Activated B cell treated with CpG ODN at 0.5 μM for 24 hours (primary cell): ENCODE results near the gene HSFX3. TPM values are rescaled to one million over a fixed set of nuclear protein-coding genes. Genes with fewer than 3 reads are reported as not detected.
"Not testable (repeated sequence)": the region's sequence is repeated elsewhere in the genome, so short reads cannot be mapped to it uniquely, and the experiment has no call there.

Experiments used
- ATAC-seq: fragments of 200-7000 bp; cut with Tn5 transposase; one replicate; pipeline ENCODE4 v1.10.0; 2021; ENCODE audit warnings: low read depth, mild to moderate bottlenecking, moderate library complexity
- CTCF ChIA-PET: fragments of 350-600 bp; sonication (Branson Sonifier 250); formaldehyde crosslinking; loops from one replicate; lab custom pipeline; 2021; ENCODE audit warnings: antibody characterized with exemption; lab: Charles Lee
- POLR2A ChIA-PET: fragments of 350-600 bp; sonication (Branson Sonifier 250); formaldehyde crosslinking; loops from one replicate; lab custom pipeline; 2021; ENCODE audit warnings: antibody characterized with exemption; lab: Charles Lee
- DNase-seq: peaks from one replicate; pipeline ENCODE4 v3.0.0; 2022
- H3K27ac Mint-ChIP-seq: one replicate; pipeline ENCODE4 v1.8.0; 2020; ENCODE audit warnings: mixed read lengths
- H3K27me3 Mint-ChIP-seq: one replicate; pipeline ENCODE4 v1.8.0; 2021; ENCODE audit warnings: mixed read lengths
- H3K36me3 Mint-ChIP-seq: one replicate; pipeline ENCODE4 v1.8.0; 2021; ENCODE audit warnings: low read depth, mixed read lengths
- H3K4me1 Mint-ChIP-seq: one replicate; pipeline ENCODE4 v1.8.0; 2021; ENCODE audit warnings: mixed read lengths
- H3K4me3 Mint-ChIP-seq: one replicate; pipeline ENCODE4 v1.8.0; 2020; ENCODE audit warnings: mild to moderate bottlenecking, mixed read lengths
- H3K9me3 Mint-ChIP-seq: one replicate; pipeline ENCODE4 v1.8.0; 2020; ENCODE audit warnings: mixed read lengths
- CTCF ChIP-seq: fragments of 200-600 bp; IDR thresholded peaks from one replicate; pipeline ENCODE4 v1.8.0; 2022; ENCODE audit warnings: antibody characterized with exemption, mild to moderate bottlenecking
- intact Hi-C: fragments of 100-400 bp; cut with micrococcal nuclease; formaldehyde crosslinking; loops from one replicate; pipeline ENCODE4 v1.15.1; 2024
- total RNA-seq: library from RNA; stranded (reverse); gene quantifications from 2 replicates; pipeline ENCODE4 v1.2.3, GENCODE V29; 2022

The HSFX3 gene
- total RNA-seq, 1 donor from 2014 or later, result not detected

GRCh38 chrX:149533999-149534398 is 15.7 kb downstream of the HSFX3 start:
- H3K27me3 Mint-ChIP-seq, DNase-seq, ATAC-seq, intact Hi-C loops, H3K4me3 Mint-ChIP-seq, H3K27ac Mint-ChIP-seq, POLR2A ChIA-PET, CTCF ChIA-PET, H3K9me3 Mint-ChIP-seq: not testable (repeated sequence)
- Mint-ChIP-seq H3K36me3 (peaks cover 13% of the 10 kb centered on the region), H3K4me1 (peaks cover 18% of the 10 kb centered on the region)

DNA sequence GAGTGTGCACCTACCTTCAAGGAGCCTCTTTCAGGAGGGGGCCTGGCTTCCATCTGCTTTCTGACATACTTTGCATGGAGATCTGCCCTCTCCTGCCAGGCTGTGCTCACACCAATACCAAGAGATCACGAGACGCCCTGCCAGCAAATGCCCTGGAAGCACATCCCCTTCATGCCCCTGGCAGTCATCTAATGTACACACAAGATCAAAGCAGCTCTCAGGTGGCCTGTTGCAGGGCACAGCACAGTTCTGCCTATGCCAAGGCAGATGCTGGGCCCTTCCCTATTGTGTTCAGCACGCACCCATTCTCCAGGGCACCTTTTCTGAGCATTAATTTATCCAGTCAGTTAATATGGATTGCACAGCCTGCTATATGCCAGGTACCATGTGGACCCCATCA is 16.9 kb downstream of the HSFX3 start:
- DNase-seq, CTCF ChIA-PET, ATAC-seq, POLR2A ChIA-PET, intact Hi-C loops, H3K27ac Mint-ChIP-seq, H3K27me3 Mint-ChIP-seq, H3K9me3 Mint-ChIP-seq, H3K4me3 Mint-ChIP-seq: not testable (repeated sequence)
- H3K36me3 Mint-ChIP-seq, result peaks cover 13% of the 10 kb centered on the region
- peaks cover 12% of the 10 kb centered on the region for H3K4me1 Mint-ChIP-seq

GRCh38 chrX:149531599-149531998 is 18.1 kb downstream of the HSFX3 start:
- Mint-ChIP-seq H3K4me3 (no peak overlapping the region), H3K9me3 (no peaks in the 10 kb centered on the region), H3K27me3 (no peaks in the 10 kb centered on the region), H3K27ac (peak overlapping the region; percentile 76), H3K4me1 (peaks cover 15% of the 10 kb centered on the region), H3K36me3 (peaks cover 13% of the 10 kb centered on the region)
- ChIA-PET CTCF (no interaction called here), POLR2A (interaction anchor here (0.6 to 2.7 kb wide), 4 partner anchors 8 to 1161 kb away, joined by 4 to 26 read pairs (median 6); partner anchors contain the start of genes EOLA1, IDS and MTM1)
- DNase-seq, result no peak
- intact Hi-C loops, result no loop called here
- no peak for TF ChIP-seq CTCF
- peak; percentile 75 for ATAC-seq

DNA sequence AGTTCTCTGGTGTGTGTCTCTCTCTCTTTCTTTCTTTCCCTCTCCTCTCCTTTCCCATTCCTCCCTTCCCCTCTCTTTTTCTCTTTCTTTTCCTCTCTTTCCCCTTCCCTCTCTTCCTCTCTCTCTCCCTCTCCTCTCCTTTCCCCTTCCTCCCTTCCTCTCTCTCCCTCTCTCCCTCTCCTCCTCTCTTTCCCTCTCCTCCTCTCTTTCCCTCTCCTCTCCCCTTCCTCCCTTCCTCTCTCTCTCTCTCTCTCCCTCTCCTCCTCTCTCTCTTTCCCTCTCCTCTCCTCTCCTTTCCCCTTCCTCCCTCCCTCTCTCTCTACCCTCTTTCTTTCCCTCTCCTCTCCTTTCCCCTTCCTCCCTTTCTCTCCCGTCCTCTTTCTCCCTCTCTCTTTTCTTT is 21.3 kb downstream of the HSFX3 start:
- no peak for TF ChIP-seq CTCF
- no peak overlapping the region for H3K27ac Mint-ChIP-seq
- H3K4me3 Mint-ChIP-seq, result no peak overlapping the region
- no peaks in the 10 kb centered on the region for H3K9me3 Mint-ChIP-seq
- peaks cover 22% of the 10 kb centered on the region for H3K4me1 Mint-ChIP-seq
- ChIA-PET POLR2A (interaction anchor here (1.0 kb wide), 2 partner anchors 13 to 24 kb away, joined by 8 to 9 read pairs; partner anchors contain the start of genes EOLA1 and IDS), CTCF (interaction anchor here (1.0 kb wide), 1 partner anchor 11 kb away, joined by 5 read pairs; no protein-coding TSS in a partner anchor)
- intact Hi-C loops, result no loop called here
- H3K36me3 Mint-ChIP-seq, result peaks cover 2% of the 10 kb centered on the region
- no peaks in the 10 kb centered on the region for H3K27me3 Mint-ChIP-seq
- DNase-seq (no peak), ATAC-seq (no peak)

- no peaks in the 10 kb centered on the region for H3K9me3 Mint-ChIP-seq
- ChIA-PET CTCF (interaction anchor here (1.0 kb wide), 1 partner anchor 12 kb away, joined by 5 read pairs; no protein-coding TSS in a partner anchor), POLR2A (interaction anchor here (1.0 kb wide), 1 partner anchor 23 kb away, joined by 9 read pairs; the partner anchor contains the start of gene IDS)
- peaks cover 2% of the 10 kb centered on the region for H3K36me3 Mint-ChIP-seq
- no peaks in the 10 kb centered on the region for H3K27me3 Mint-ChIP-seq
- TF ChIP-seq CTCF, result no peak
- H3K27ac Mint-ChIP-seq, result peak overlapping the region; percentile 70
- intact Hi-C loops, result loop anchor here (1.0 kb wide), 1 partner anchor 12 kb away; no protein-coding TSS in a partner anchor
- no peak overlapping the region for H3K4me3 Mint-ChIP-seq
- DNase-seq (no peak), ATAC-seq (peak; percentile 33)
- H3K4me1 Mint-ChIP-seq, result peaks cover 22% of the 10 kb centered on the region
Observed at GRCh38 chrX:149527705-149528104, 22.0 kb downstream of the HSFX3 start.

DNA sequence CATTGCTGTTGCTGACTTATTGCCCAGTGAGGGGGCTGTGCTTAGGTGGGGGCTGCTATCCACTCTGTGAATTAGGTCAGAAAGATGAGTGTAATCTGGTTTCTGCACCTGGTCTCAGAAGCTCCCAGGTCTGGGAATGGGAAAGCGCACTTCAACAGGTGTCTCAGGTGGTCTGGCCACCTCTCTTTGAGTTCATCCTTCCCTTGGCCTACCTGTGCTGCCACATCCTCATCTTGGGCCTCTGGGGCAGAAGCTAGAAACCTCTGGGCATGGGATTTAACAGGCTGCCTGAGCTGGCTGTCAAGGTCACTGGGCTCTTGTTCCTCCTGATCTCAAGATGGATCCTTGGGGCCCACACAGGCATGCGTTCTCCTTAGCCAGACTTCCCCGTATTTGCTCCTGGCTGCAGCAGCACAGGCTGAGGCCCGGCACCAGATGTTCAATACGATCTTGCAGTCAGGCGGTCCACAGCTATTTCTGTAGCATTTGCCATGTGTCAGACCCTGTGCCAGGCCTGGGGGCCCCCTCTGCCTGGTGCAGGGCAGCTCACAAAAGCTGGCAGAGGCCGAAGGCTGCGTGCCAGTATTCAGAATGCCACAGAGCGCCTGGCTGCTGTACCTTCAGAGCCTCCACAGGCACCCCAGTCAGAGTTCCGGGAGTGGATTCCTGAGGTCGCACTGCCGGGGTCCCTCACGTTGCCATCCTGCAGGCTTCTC is 23.2 kb downstream of the HSFX3 start:
- intact Hi-C loops, result loop anchor here (1.0 kb wide), 1 partner anchor 13 kb away; no protein-coding TSS in a partner anchor
- ATAC-seq, DNase-seq: not testable (repeated sequence)

DNA sequence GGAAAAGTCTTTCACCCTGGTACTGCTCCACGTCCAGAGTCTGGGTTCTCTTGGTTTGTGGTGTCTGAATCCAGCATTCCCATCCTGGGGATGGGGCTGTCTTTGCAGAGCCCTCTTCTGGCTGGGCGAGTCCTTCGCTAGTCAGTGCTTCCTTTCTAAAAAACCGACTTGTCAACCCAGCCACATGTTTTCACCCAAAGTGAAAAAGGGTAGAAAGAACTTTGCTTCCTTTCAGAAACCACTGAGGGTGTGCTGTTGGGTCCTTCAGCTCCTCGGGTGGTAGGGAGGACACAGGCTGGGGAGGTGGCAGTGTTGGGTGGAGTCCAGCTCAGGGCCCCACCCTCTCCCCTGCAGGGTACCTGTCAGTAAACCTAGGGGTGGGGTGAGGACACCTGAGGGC is 23.8 kb downstream of the HSFX3 start:
- DNase-seq, H3K9me3 Mint-ChIP-seq, H3K36me3 Mint-ChIP-seq, H3K27me3 Mint-ChIP-seq, intact Hi-C loops, CTCF ChIA-PET: not testable (repeated sequence)
- peak overlapping the region; percentile 19 for H3K4me3 Mint-ChIP-seq
- peaks cover 12% of the 10 kb centered on the region for H3K4me1 Mint-ChIP-seq
- ATAC-seq, result peak; percentile 38
- POLR2A ChIA-PET, result interaction anchor here (2.4 kb wide), 1 partner anchor 14 kb away, joined by 7 read pairs; no protein-coding TSS in a partner anchor
- H3K27ac Mint-ChIP-seq, result peak overlapping the region; percentile 80

More for the DNA sequence above, 23.2 kb downstream of the HSFX3 start:
- CTCF ChIA-PET, H3K9me3 Mint-ChIP-seq, H3K36me3 Mint-ChIP-seq, H3K4me3 Mint-ChIP-seq, POLR2A ChIA-PET, H3K27me3 Mint-ChIP-seq: not testable (repeated sequence)
- H3K4me1 Mint-ChIP-seq, result peaks cover 16% of the 10 kb centered on the region
- H3K27ac Mint-ChIP-seq, result peak overlapping the region; percentile 80

DNA sequence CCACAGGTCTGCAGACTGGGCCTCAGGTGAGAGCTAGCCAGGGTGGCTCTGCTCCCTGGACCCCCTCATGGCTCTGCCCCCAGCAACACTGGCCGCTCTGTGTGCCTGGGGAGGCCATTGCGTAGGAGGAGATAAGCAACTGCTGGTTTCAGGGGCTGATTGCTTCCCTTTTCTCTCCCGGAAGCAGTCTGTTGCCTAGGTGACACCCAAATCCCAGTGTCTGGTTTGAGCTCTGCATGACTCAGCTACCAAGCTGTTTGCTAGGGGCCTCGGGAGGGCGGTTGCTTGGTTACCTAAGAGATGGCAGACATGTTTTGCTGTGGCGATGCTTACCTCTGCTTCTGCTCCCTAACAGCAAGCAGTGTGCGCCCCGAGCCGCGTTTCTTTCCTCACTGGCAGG is 24.3 kb downstream of the HSFX3 start:
- ATAC-seq (peak; percentile 81), DNase-seq (peak; percentile 45)
- CTCF ChIA-PET, H3K36me3 Mint-ChIP-seq, H3K9me3 Mint-ChIP-seq, intact Hi-C loops, H3K27me3 Mint-ChIP-seq: not testable (repeated sequence)
- peak overlapping the region; percentile 72 for H3K27ac Mint-ChIP-seq
- POLR2A ChIA-PET, result interaction anchor here (1.5 to 2.4 kb wide), 2 partner anchors 14 to 15 kb away, joined by 5 to 7 read pairs; partner anchors contain the start of gene EOLA1
- H3K4me3 Mint-ChIP-seq, result peak overlapping the region; percentile 28
- peaks cover 12% of the 10 kb centered on the region for H3K4me1 Mint-ChIP-seq
